CD14-positive monocyte (primary cell): Measurements from ENCODE around the gene PFKP. TPM values are rescaled to one million over a fixed set of nuclear protein-coding genes. Genes with fewer than 3 reads are reported as not detected.

ENCODE experiments used
- DNase-seq, 3 donors: peaks; one replicate each; pipeline ENCODE4 v3.0.0-alpha.2; 2011 to 2022
- H2AFZ ChIP-seq: 2 replicates; pipeline ENCODE4 v1.6.0; 2012; ENCODE audit warnings: mild to moderate bottlenecking, low read depth, low read length, inconsistent platforms; ENCODE audit not compliant: insufficient read depth, poor library complexity, severe bottlenecking
- H3K27ac ChIP-seq, 2 donors: 1 replicate in 1 of 2; 2 replicates in 1 of 2; pipeline ENCODE4 v1.5.1; 2012 to 2013; ENCODE audit warnings: low read length in 2 of 2, control low read depth in 1 of 2, inconsistent platforms in 1 of 2, low read depth in 1 of 2, mild to moderate bottlenecking in 1 of 2
- H3K27me3 ChIP-seq, 2 donors: one replicate each; pipeline versions ENCODE4 v1.6.0 to v1.6.1; 2011 to 2013; ENCODE audit warnings: low read length in 2 of 2; ENCODE audit not compliant: control insufficient read depth in 2 of 2, insufficient read depth in 2 of 2
- H3K36me3 ChIP-seq, 2 donors: replicated peaks in 1 of 2; 1 replicate in 1 of 2; 2 replicates in 1 of 2; pipeline versions ENCODE4 v1.5.1 to v1.6.1; 2012 to 2013; ENCODE audit warnings: low read length in 2 of 2, control low read depth in 1 of 2, inconsistent platforms in 1 of 2, mild to moderate bottlenecking in 1 of 2; ENCODE audit not compliant: insufficient read depth in 2 of 2, control insufficient read depth in 1 of 2
- H3K4me1 ChIP-seq, 2 donors: 1 replicate in 1 of 2; 2 replicates in 1 of 2; pipeline versions ENCODE4 v1.5.1 to v1.6.1; 2012 to 2013; ENCODE audit warnings: low read length in 2 of 2, control low read depth in 1 of 2, inconsistent platforms in 1 of 2, mild to moderate bottlenecking in 1 of 2, moderate library complexity in 1 of 2; ENCODE audit not compliant: insufficient read depth in 2 of 2, control insufficient read depth in 1 of 2
- H3K4me2 ChIP-seq: replicated peaks from 2 replicates; pipeline ENCODE3; 2012; ENCODE audit warnings: low read length, moderate library complexity, mild to moderate bottlenecking; ENCODE audit not compliant: poor library complexity, severe bottlenecking; ENCODE audit errors: extremely low read depth
- H3K4me3 ChIP-seq, 3 experiments: fragments of 200-600 bp in 1 of 3; sonication (generic) in 1 of 3; replicated peaks in 1 of 3; 1 replicate in 2 of 3; 2 replicates in 1 of 3; pipeline ENCODE4 v1.5.1; 2011 to 2013; ENCODE audit warnings: low read length in 3 of 3, mild to moderate bottlenecking in 3 of 3, control low read depth in 2 of 3, low read depth in 2 of 3, inconsistent platforms in 1 of 3, moderate library complexity in 1 of 3
- H3K79me2 ChIP-seq: 2 replicates; pipeline ENCODE4 v1.6.0; 2012; ENCODE audit warnings: mild to moderate bottlenecking, control low read depth, inconsistent platforms, low read length, moderate library complexity; ENCODE audit not compliant: insufficient read depth
- H3K9ac ChIP-seq: 2 replicates; pipeline ENCODE4 v1.6.0; 2017; ENCODE audit warnings: low read length, mild to moderate bottlenecking; ENCODE audit not compliant: insufficient read depth, poor library complexity, severe bottlenecking
- H3K9me3 ChIP-seq, 2 donors: replicated peaks in 1 of 2; 1 replicate in 1 of 2; 2 replicates in 1 of 2; pipeline versions ENCODE4 v1.5.1 to v1.6.1; 2012 to 2013; ENCODE audit warnings: low read length in 2 of 2, control low read depth in 1 of 2; ENCODE audit not compliant: control insufficient read depth in 1 of 2, insufficient read depth in 1 of 2
- H4K20me1 ChIP-seq: 2 replicates; pipeline ENCODE4 v1.6.0; 2012; ENCODE audit warnings: mild to moderate bottlenecking, low read length, control low read depth, moderate library complexity; ENCODE audit not compliant: insufficient read depth
- H3K27ac Mint-ChIP-seq, 7 donors: one replicate each; pipeline ENCODE4 v1.8.0; 2020; ENCODE audit warnings: mild to moderate bottlenecking in 7 of 7, mixed read lengths in 7 of 7, moderate library complexity in 6 of 7, inconsistent platforms in 2 of 7
- H3K27me3 Mint-ChIP-seq, 3 donors: one replicate each; pipeline ENCODE4 v1.8.0; 2021 to 2022; ENCODE audit warnings: low read depth in 3 of 3, mild to moderate bottlenecking in 3 of 3, mixed read lengths in 3 of 3, moderate library complexity in 3 of 3, inconsistent platforms in 1 of 3
- H3K36me3 Mint-ChIP-seq, 2 donors: one replicate each; pipeline ENCODE4 v1.8.0; 2020; ENCODE audit warnings: mixed read lengths in 2 of 2, inconsistent platforms in 1 of 2, mild to moderate bottlenecking in 1 of 2
- H3K4me1 Mint-ChIP-seq: one replicate; pipeline ENCODE4 v1.8.0; 2020; ENCODE audit warnings: mild to moderate bottlenecking, mixed read lengths
- H3K4me3 Mint-ChIP-seq, 2 donors: one replicate each; pipeline ENCODE4 v1.8.0; 2020; ENCODE audit warnings: mild to moderate bottlenecking in 2 of 2, mixed read lengths in 2 of 2, moderate library complexity in 1 of 2
- H3K9me3 Mint-ChIP-seq, 7 donors: one replicate each; pipeline ENCODE4 v1.8.0; 2020 to 2022; ENCODE audit warnings: mixed read lengths in 7 of 7, mild to moderate bottlenecking in 6 of 7, moderate library complexity in 6 of 7, inconsistent platforms in 2 of 7
- WGBS: methylation state at CpG from one replicate; pipeline ENCODE4 v1.1.5; 2013; ENCODE audit warnings: missing lambda C conversion rate; ENCODE audit not compliant: insufficient coverage; 5-methylcytosine and 5-hydroxymethylcytosine counted together
- intact Hi-C, 2 donors: fragments of 100-400 bp; cut with micrococcal nuclease; formaldehyde crosslinking; loops; one replicate each; pipeline versions ENCODE4 v1.15.0 to v1.15.1; 2023
- polyA plus RNA-seq, 3 donors: library from polyadenylated mRNA; depleted of rRNA in 1 of 3; unstranded in 2 of 3; stranded (reverse) in 1 of 3; fragments of 300-500 nt in 2 of 3; fragments of >200 nt in 1 of 3; fragmentation: Illumina TruSeq in 2 of 3; gene quantifications; 1 replicate in 2 of 3; 2 replicates in 1 of 3; pipeline ENCODE4 v1.2.3, GENCODE V29; 2012 to 2021
- TF ChIP-seq, protein P1 (sequence below): fragments of 200-600 bp; IDR thresholded peaks from one replicate; pipeline ENCODE4 v1.8.0; 2022; ENCODE audit warnings: antibody characterized with exemption, mild to moderate bottlenecking

The PFKP gene
- polyA plus RNA-seq, 3 donors = 6.5 to 14.2 (median 8.1) TPM

DNA sequence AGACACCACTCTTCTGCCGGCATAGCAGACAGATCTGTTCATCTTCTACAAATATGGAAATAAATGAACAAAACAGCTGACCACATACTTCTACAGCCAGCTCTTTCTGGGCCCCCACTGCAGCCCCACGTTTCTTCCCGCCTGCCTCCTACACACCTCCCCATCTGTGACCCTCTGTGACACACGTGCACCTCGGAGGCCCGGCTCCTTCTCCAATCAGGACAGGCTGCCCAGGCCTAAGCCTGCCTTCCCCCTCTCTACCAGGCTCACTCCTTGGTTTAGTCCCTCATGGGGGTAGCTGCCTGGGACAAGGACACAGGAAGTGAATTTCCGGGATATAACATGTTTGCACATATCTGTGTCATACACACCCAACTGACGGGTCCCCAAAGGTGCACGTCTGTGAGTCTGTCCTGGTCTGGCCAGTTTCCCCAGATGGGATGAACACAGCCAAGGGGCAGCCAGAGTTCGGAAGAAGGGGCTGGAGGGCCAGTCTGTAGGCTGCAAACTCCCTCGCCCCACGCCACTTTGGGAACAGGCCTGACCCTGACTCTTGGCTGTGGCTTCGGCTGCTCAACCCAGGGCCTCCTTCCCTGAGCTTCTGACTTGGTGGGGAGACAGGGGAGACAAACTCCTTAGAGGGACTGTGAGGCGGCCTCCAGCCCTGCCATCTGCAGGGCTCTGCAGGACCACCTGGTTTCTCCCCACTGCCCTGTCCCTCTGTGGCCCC lies 75.0 kb downstream of the PFKP start:
- Mint-ChIP-seq H3K27ac (peak overlapping the region in 2 of 7 donors; percentile 10 to 23), H3K36me3 (peaks cover 93 to 99% of the 10 kb centered on the region in 2 donors)
- intact Hi-C loops = no loop called here

DNA sequence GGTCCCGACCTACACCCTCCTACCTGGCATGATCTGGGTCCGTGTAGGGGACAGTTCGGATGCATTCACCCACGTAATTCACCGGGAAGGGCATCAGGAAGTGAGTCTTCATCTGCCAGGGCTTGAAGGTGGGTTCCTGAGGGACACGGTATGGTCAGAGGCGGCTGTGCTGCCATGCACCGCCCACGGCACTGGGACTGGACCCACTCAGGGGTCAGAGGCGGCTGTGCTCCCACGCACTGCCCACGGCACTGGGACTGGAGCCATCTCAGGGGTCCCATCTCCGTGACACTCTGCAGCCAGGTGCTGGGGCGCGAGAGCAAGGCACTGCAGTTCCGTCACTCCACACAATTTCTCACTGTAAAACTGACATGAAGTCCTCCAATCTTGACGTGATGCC lies 76.0 kb downstream of the PFKP start:
- no peak overlapping the region for H2AFZ ChIP-seq
- H3K27ac ChIP-seq = no peak overlapping the region
- H3K36me3 ChIP-seq = peaks cover 93 to 100% of the 10 kb centered on the region in 2 donors
- Mint-ChIP-seq H3K4me3 (no peak overlapping the region), H3K27me3 (peaks cover 0 to 2% (median 0%) of the 10 kb centered on the region in 3 donors), H3K9me3 (no peaks in the 10 kb centered on the region), H3K27ac (peak overlapping the region in 1 of 7 donors; percentile 38), H3K4me1 (no peaks in the 10 kb centered on the region), H3K36me3 (peaks cover 93 to 99% of the 10 kb centered on the region in 2 donors)
- no peaks in the 10 kb centered on the region for H3K4me1 ChIP-seq
- H3K9ac ChIP-seq = no peak overlapping the region
- WGBS = over 99% methylated on average over 16 of the region's 17 CpGs
- no peaks in the 10 kb centered on the region for H3K79me2 ChIP-seq
- no peaks in the 10 kb centered on the region for H4K20me1 ChIP-seq
- no peaks in the 10 kb centered on the region for H3K27me3 ChIP-seq
- H3K9me3 ChIP-seq = no peaks in the 10 kb centered on the region
- TF ChIP-seq, protein P1, sequence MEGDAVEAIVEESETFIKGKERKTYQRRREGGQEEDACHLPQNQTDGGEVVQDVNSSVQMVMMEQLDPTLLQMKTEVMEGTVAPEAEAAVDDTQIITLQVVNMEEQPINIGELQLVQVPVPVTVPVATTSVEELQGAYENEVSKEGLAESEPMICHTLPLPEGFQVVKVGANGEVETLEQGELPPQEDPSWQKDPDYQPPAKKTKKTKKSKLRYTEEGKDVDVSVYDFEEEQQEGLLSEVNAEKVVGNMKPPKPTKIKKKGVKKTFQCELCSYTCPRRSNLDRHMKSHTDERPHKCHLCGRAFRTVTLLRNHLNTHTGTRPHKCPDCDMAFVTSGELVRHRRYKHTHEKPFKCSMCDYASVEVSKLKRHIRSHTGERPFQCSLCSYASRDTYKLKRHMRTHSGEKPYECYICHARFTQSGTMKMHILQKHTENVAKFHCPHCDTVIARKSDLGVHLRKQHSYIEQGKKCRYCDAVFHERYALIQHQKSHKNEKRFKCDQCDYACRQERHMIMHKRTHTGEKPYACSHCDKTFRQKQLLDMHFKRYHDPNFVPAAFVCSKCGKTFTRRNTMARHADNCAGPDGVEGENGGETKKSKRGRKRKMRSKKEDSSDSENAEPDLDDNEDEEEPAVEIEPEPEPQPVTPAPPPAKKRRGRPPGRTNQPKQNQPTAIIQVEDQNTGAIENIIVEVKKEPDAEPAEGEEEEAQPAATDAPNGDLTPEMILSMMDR = no peak
- DNase-seq = no peak
- no peak overlapping the region for H3K4me3 ChIP-seq
- intact Hi-C loops = no loop called here
- H3K4me2 ChIP-seq = no peak overlapping the region

More for the DNA sequence above, 75.0 kb downstream of the PFKP start:
- no peaks in the 10 kb centered on the region for H3K9me3 Mint-ChIP-seq
- no peaks in the 10 kb centered on the region for H3K9me3 ChIP-seq
- WGBS = 99% methylated on average over 10 of the region's 14 CpGs
- H3K4me2 ChIP-seq = no peak overlapping the region
- peaks cover 0 to 2% (median 0%) of the 10 kb centered on the region in 3 donors for H3K27me3 Mint-ChIP-seq
- TF ChIP-seq, protein P1 = no peak
- no peak for DNase-seq
- no peak overlapping the region for H3K4me3 Mint-ChIP-seq
- no peaks in the 10 kb centered on the region for H3K4me1 ChIP-seq
- no peak overlapping the region for H2AFZ ChIP-seq
- H3K79me2 ChIP-seq = no peaks in the 10 kb centered on the region
- no peaks in the 10 kb centered on the region for H4K20me1 ChIP-seq
- H3K27me3 ChIP-seq = no peaks in the 10 kb centered on the region
- H3K4me3 ChIP-seq = no peak overlapping the region
- H3K4me1 Mint-ChIP-seq = no peaks in the 10 kb centered on the region
- H3K9ac ChIP-seq = no peak overlapping the region
- H3K27ac ChIP-seq = no peak overlapping the region
- H3K36me3 ChIP-seq = peaks cover 95 to 100% of the 10 kb centered on the region in 2 donors
